Activated T-helper 1 cell treated with Interleukin-2 at 50 U/mL for 16 hours (primary cell): ENCODE measurements around the gene SLC36A2.
"Not testable (repeated sequence)": the region's sequence is repeated elsewhere in the genome, so short reads cannot be mapped to it uniquely, and the experiment has no call there.

Experiments
- DNase-seq: peaks from one replicate; pipeline ENCODE4 v3.0.0-alpha.2; 2020; ENCODE audit warnings: low read depth

Gene SLC36A2

DNA sequence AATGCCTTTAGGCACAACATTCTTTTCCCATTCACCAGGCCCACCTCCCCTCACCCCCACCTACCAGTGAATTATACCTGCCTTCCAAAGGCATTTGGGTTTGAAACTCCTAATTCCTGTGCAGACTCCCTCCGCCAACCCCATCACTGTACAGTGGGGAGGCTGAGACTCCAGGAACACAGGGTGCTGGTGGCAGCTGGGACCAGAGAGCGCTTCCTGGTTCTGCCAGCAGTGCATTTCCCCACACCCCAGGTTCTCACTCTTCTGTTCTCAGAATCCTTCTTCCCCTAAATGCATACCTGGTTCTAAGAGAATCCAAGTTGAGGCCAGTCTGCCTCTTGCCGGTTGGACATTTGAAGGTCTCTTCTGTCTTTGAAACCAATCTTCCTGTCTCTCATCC, 21.1 kb downstream of the SLC36A2 start:
- no peak for DNase-seq

GRCh38 chr5:151320481-151320880, 26.9 kb downstream of the SLC36A2 start:
- no peak for DNase-seq

DNA sequence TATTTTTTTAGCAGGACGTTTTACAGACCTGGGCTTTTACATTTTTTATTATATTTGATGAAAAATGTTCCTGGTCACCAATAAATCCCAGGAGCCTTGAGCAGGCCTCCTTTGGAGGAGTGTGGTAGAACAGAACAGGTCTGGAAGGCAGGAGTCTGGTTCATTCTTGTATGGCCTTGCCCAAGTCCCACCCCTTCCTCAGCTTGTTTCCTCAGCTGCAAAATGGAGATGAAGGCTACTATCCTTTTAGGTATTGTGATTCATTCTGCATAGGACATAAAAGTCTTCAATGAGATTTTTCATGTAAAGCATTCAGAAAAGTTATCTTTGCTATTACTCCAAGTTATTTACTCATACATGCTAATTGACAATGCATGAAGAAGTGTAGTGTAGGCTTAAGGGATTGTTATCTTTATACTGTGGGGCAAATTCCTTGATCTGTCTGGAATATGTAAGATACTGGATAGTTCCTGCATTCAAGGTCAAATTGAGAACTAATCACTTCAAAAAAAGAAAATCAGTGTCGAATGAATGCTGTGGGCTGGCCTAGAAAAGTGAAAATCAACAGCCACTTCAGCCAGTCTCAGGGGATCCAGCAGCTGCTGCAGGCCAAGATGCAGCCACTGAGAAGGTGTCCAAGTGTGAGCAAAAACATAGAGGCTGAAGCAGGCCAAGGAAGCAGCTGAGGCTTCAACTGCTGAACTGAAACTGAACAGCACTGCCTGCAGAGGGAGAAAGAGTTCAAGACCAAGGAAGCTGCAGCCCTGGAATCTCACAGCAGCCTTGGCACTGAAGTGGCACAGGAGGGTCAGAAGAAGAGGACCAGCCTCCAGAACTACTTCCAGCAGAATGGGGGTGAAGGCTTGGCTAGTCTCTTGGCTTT, 28.3 kb downstream of the SLC36A2 start:
- DNase-seq: no peak

DNA sequence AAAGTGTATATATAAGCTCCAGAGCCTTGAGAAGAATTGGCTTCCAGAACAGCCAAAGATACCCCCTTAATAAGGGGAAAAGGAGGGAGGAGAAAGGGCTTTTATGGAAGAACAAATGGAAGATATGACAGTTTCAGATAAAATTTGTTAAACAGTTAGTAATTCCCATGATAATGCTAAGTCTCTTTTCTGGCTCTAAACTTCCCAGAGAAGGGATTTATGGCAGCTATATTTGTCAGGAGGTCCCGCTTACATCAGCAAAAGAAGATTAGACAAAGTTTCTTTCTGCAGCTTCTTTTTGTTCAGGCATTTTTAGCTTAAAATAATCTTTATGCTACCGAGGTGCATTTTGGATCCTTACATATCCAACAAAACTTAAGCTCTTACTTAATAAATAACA, 29.5 kb downstream of the SLC36A2 start:
- no peak for DNase-seq

DNA sequence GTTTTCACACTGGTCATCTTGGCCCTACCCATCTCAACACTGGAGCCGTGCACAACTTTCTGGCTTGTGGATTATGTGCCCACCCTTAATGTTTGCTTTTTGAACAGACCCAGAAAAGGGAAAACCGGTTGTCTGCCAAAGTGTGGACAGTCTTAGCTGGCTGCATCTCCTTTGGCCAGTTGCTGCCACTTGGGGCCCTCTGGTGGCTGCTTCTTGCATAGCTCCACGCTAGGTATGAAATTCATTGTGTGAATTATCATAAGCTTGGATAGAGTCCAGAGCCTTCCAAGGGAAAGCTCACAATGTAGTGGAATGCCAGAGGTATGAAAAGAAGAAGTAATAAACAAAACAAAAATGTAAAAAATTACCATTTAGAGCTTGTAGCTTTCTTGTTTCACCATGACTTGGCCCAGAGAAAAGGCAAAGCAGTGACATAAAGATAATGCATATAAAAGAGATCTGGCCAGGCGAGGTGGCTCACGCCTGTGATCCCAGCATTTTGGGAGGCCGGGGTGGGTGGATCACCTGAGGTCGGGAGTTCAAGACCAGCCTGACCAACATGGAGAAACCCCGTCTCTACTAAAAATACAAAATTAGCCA, 31.3 kb downstream of the SLC36A2 start:
- DNase-seq: no peak

- no peak for DNase-seq
Measured at GRCh38 chr5:151313357-151313756, 34.0 kb downstream of the SLC36A2 start.

- no peak for DNase-seq
Measured at GRCh38 chr5:151312756-151313324, 34.5 kb downstream of the SLC36A2 start.

GRCh38 chr5:151310932-151311331, 36.4 kb downstream of the SLC36A2 start:
- no peak for DNase-seq

- DNase-seq: not testable (repeated sequence)
Measured at GRCh38 chr5:151309821-151310220, 37.5 kb downstream of the SLC36A2 start.

DNA sequence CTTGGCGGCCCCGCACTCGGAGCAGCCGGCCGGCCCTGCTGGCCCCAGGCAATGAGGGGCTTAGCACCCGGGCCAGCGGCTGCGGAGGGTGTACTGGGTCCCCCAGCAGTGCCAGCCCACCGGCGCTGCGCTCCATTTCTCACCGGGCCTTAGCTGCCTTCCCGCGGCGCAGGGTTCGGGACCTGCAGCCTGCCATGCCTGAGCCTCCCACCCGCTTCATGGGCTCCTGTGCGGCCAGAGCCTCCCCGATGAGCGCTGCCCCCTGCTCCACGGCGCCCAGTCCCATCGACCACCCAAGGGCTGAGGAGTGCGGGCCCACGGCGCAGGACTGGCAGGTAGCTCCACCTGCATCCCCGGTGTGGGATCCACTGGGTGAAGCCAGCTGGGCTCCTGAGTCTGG, 38.1 kb downstream of the SLC36A2 start:
- DNase-seq: not testable (repeated sequence)

- no peak for DNase-seq
Measured at GRCh38 chr5:151303666-151304065, 43.7 kb downstream of the SLC36A2 start, which contains the start of gene SLC36A3. TSS of gene SLC36A3 (minus strand) at chr5:151303766. CDS start at chr5:151303354, 412 bp downstream.

- DNase-seq: no peak
Measured at GRCh38 chr5:151298063-151298855, 49.1 kb downstream of the SLC36A2 start.

DNA sequence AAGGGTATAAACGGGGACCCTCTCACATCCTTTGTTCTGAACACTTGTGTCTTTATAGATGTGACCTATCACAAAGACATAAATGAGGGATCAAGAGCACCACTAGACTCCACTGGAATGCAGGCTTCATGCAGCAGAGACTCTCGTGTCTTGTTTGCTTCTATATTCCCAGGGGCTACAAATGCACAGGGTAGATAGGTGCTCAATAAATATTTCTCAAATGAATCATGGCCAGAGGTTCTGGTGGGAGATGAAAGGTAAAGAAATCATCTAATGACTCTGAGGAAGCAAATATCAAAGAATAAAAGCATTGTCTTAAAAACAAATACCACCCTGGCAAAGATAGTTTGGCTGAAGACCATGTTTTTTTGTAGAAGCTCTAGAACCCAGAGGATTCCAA, 50.4 kb downstream of the SLC36A2 start:
- DNase-seq: no peak

DNA sequence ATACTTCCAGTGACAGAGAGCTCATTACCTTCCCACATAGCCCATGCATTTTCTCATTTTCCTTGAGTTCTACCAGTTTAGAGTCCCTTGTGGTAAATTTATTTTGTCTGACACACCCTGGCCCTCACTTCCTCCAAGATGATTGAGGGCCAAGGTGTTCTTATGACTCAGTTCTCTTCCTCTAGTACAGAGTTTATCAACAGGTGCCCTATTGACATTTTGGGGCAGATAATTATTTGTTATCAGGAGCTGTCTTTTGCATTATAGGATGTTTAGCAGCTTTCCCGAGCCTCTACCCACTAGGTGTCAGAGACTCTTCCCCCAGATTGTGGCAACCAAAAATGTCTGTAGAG, 50.9 kb downstream of the SLC36A2 start:
- DNase-seq: no peak

- DNase-seq: no peak
Measured at GRCh38 chr5:151295791-151296477, 51.4 kb downstream of the SLC36A2 start.

DNA sequence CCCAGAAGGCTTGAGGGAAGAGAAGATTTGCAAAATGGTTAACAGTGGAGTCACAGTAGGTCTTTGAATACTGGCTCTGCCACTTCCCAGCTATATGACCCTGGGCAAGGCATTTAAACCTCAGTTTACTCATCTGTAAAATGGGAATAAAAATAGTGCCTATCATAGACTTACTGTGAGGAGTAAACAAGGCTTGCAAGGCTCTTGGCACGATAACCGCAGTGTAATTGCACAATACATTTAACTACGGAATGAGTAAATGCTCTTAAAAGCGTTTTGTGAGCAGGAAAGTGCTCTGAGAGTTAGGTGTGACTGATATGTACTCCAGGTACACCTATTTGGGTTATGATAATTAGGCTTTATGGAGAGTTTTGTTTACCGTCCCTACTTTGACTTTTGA, 52.2 kb downstream of the SLC36A2 start:
- no peak for DNase-seq

- no peak for DNase-seq
Measured at GRCh38 chr5:151293624-151294023, 53.7 kb downstream of the SLC36A2 start.

- DNase-seq: no peak
Measured at GRCh38 chr5:151288180-151288579, 59.2 kb downstream of the SLC36A2 start.

DNA sequence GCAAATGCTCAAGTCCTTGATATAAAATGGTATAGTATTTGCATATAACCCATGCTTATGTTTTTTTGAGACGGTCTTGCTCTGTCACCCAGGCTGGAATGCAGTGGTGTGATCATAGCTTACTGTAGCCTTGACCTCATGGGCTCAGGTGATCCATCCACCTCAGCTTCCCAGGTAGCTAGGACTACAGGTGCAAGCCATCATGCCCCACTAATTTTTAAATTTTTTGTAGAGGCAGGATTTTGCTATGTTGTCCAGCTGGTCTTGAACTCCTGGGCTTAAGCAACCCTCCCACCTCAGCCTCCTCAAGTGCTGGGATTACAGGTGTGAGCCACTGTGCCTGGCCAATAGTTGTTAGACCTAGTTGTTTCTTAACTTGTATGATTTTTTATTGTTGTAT, 61.1 kb downstream of the SLC36A2 start:
- DNase-seq: no peak

- DNase-seq: no peak
Measured at GRCh38 chr5:151285683-151286082, 61.7 kb downstream of the SLC36A2 start.

GRCh38 chr5:151284392-151284967, 62.9 kb downstream of the SLC36A2 start:
- no peak for DNase-seq
